ENCODE results near the gene DNAL1. TPM values are rescaled to one million over a fixed set of nuclear protein-coding genes. Genes with fewer than 3 reads are reported as not detected.

The DNAL1 gene, protein sequence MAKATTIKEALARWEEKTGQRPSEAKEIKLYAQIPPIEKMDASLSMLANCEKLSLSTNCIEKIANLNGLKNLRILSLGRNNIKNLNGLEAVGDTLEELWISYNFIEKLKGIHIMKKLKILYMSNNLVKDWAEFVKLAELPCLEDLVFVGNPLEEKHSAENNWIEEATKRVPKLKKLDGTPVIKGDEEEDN
- 5.2 TPM for total RNA-seq

- H3K27me3 ChIP-seq (ENCODE audit: control insufficient read depth in 3 of 3, insufficient read depth in 3 of 3, low read length in 3 of 3) = no peaks in the 10 kb centered on the region
- H3K9me3 ChIP-seq (ENCODE audit: control insufficient read depth in 3 of 3, low read length in 3 of 3) = no peaks in the 10 kb centered on the region
- peak within 1 kb of the TSS; percentile 92 to 98 (median 97) for H3K4me3 ChIP-seq (ENCODE audit: low read length in 3 of 3)
- H3K36me3 ChIP-seq (ENCODE audit: control insufficient read depth in 3 of 3, insufficient read depth in 3 of 3, low read length in 3 of 3) = no peaks in the 10 kb centered on the region
- H3K27ac ChIP-seq (ENCODE audit: low read depth, low read length) = peak within 1 kb of the TSS; percentile 85
- peak within 1 kb of the TSS; percentile 87 to 88 (median 88) for H3K9ac ChIP-seq (ENCODE audit: low read depth in 1 of 3, low read length in 3 of 3)
- H3K4me1 ChIP-seq (ENCODE audit: control insufficient read depth in 3 of 3, insufficient read depth in 3 of 3, low read length in 3 of 3) = peaks cover 4 to 13% (median 11%) of the 10 kb centered on the region in 3 donors
Measured at GRCh38 chr14:73644531-73645247, at the start of gene DNAL1. Gene DNAL1 (plus strand): TSS chr14:73644986. CDS start chr14:73645040, 54 bp downstream.

DNA sequence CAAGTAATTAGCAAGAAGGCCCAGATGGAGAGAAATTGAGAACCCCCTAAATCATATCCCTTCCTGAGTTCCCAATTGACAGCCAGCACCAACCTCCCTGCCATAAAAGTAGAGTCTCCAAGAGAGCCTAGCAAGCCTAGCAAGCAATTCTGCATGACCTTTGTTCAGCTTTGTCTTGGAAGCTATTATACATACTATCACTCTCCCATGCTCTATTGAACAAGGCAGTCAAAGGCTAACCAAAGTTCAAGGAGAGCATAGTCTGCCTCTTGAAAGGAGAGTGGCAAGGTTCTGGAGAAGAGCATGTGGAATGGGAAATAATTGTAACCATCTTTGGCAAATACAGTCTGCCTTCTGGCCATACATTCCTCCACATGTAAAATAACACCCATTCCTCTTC lies 45.3 kb upstream of the DNAL1 start:
- Histone ChIP-seq H3K4me1 (ENCODE audit: control insufficient read depth in 3 of 3, insufficient read depth in 3 of 3, low read length in 3 of 3) (no peaks in the 10 kb centered on the region), H3K9ac (ENCODE audit: low read depth in 1 of 3, low read length in 3 of 3) (no peak overlapping the region), H3K4me3 (ENCODE audit: low read length in 3 of 3) (no peak overlapping the region)

DNA sequence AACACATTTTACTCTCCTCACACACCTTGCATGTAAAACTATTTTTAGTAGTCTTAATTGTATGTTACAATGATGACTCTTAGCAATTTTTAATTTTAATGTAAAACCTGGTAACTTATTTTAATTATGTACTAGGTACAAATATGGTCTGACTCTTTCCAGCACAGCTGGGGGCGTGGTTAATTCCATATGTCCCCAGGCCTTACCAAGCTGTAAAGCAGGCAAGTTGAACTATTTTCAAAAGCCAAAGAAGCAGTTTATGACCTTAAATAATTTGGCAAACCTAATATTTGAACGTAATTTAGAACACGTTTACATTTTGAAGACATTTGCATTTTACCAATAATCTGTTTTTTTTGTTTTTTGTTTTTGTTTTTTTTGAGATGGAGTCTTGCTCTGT lies 41.8 kb upstream of the DNAL1 start:
- H3K4me3 ChIP-seq (ENCODE audit: low read length in 3 of 3) = no peak overlapping the region
- no peaks in the 10 kb centered on the region for H3K36me3 ChIP-seq (ENCODE audit: control insufficient read depth in 3 of 3, insufficient read depth in 3 of 3, low read length in 3 of 3)
- H3K4me1 ChIP-seq (ENCODE audit: control insufficient read depth in 3 of 3, insufficient read depth in 3 of 3, low read length in 3 of 3) = no peaks in the 10 kb centered on the region
- no peaks in the 10 kb centered on the region for H3K9me3 ChIP-seq (ENCODE audit: control insufficient read depth in 3 of 3, low read length in 3 of 3)
- no peak overlapping the region for H3K9ac ChIP-seq (ENCODE audit: low read depth in 1 of 3, low read length in 3 of 3)
- no peak overlapping the region for H3K27ac ChIP-seq (ENCODE audit: low read depth, low read length)
- no peaks in the 10 kb centered on the region for H3K27me3 ChIP-seq (ENCODE audit: control insufficient read depth in 3 of 3, insufficient read depth in 3 of 3, low read length in 3 of 3)

More for the DNA sequence above, 45.3 kb upstream of the DNAL1 start:
- Histone ChIP-seq H3K9me3 (ENCODE audit: control insufficient read depth in 3 of 3, low read length in 3 of 3) (no peaks in the 10 kb centered on the region), H3K27me3 (ENCODE audit: control insufficient read depth in 3 of 3, insufficient read depth in 3 of 3, low read length in 3 of 3) (no peaks in the 10 kb centered on the region), H3K36me3 (ENCODE audit: control insufficient read depth in 3 of 3, insufficient read depth in 3 of 3, low read length in 3 of 3) (no peaks in the 10 kb centered on the region), H3K27ac (ENCODE audit: low read depth, low read length) (no peak overlapping the region)

- no peaks in the 10 kb centered on the region for H3K4me1 ChIP-seq (ENCODE audit: control insufficient read depth in 3 of 3, insufficient read depth in 3 of 3, low read length in 3 of 3)
- H3K9me3 ChIP-seq (ENCODE audit: control insufficient read depth in 3 of 3, low read length in 3 of 3) = peaks cover 0 to 2% (median 0%) of the 10 kb centered on the region in 3 donors
- H3K36me3 ChIP-seq (ENCODE audit: control insufficient read depth in 3 of 3, insufficient read depth in 3 of 3, low read length in 3 of 3) = no peaks in the 10 kb centered on the region
- no peak overlapping the region for H3K4me3 ChIP-seq (ENCODE audit: low read length in 3 of 3)
- H3K27me3 ChIP-seq (ENCODE audit: control insufficient read depth in 3 of 3, insufficient read depth in 3 of 3, low read length in 3 of 3) = no peaks in the 10 kb centered on the region
- no peak overlapping the region for H3K9ac ChIP-seq (ENCODE audit: low read depth in 1 of 3, low read length in 3 of 3)
- no peak overlapping the region for H3K27ac ChIP-seq (ENCODE audit: low read depth, low read length)
Measured at GRCh38 chr14:73606271-73606670, 38.5 kb upstream of the DNAL1 start.

- Histone ChIP-seq H3K4me1 (ENCODE audit: control insufficient read depth in 3 of 3, insufficient read depth in 3 of 3, low read length in 3 of 3) (peaks cover 0 to 2% (median 0%) of the 10 kb centered on the region in 3 donors), H3K9ac (ENCODE audit: low read depth in 1 of 3, low read length in 3 of 3) (no peak overlapping the region), H3K4me3 (ENCODE audit: low read length in 3 of 3) (no peak overlapping the region), H3K27me3 (ENCODE audit: control insufficient read depth in 3 of 3, insufficient read depth in 3 of 3, low read length in 3 of 3) (no peaks in the 10 kb centered on the region), H3K9me3 (ENCODE audit: control insufficient read depth in 3 of 3, low read length in 3 of 3) (peaks cover 0 to 2% (median 0%) of the 10 kb centered on the region in 3 donors), H3K36me3 (ENCODE audit: control insufficient read depth in 3 of 3, insufficient read depth in 3 of 3, low read length in 3 of 3) (no peaks in the 10 kb centered on the region), H3K27ac (ENCODE audit: low read depth, low read length) (no peak overlapping the region)
Measured at GRCh38 chr14:73607241-73607640, 37.5 kb upstream of the DNAL1 start.

GRCh38 chr14:73610687-73611086 lies 34.1 kb upstream of the DNAL1 start:
- peaks cover 0 to 4% (median 0%) of the 10 kb centered on the region in 3 donors for H3K4me1 ChIP-seq (ENCODE audit: control insufficient read depth in 3 of 3, insufficient read depth in 3 of 3, low read length in 3 of 3)
- H3K27ac ChIP-seq (ENCODE audit: low read depth, low read length) = no peak overlapping the region
- no peaks in the 10 kb centered on the region for H3K27me3 ChIP-seq (ENCODE audit: control insufficient read depth in 3 of 3, insufficient read depth in 3 of 3, low read length in 3 of 3)
- no peaks in the 10 kb centered on the region for H3K36me3 ChIP-seq (ENCODE audit: control insufficient read depth in 3 of 3, insufficient read depth in 3 of 3, low read length in 3 of 3)
- peaks cover 0 to 2% (median 0%) of the 10 kb centered on the region in 3 donors for H3K9me3 ChIP-seq (ENCODE audit: control insufficient read depth in 3 of 3, low read length in 3 of 3)
- no peak overlapping the region for H3K9ac ChIP-seq (ENCODE audit: low read depth in 1 of 3, low read length in 3 of 3)
- no peak overlapping the region for H3K4me3 ChIP-seq (ENCODE audit: low read length in 3 of 3)

DNA sequence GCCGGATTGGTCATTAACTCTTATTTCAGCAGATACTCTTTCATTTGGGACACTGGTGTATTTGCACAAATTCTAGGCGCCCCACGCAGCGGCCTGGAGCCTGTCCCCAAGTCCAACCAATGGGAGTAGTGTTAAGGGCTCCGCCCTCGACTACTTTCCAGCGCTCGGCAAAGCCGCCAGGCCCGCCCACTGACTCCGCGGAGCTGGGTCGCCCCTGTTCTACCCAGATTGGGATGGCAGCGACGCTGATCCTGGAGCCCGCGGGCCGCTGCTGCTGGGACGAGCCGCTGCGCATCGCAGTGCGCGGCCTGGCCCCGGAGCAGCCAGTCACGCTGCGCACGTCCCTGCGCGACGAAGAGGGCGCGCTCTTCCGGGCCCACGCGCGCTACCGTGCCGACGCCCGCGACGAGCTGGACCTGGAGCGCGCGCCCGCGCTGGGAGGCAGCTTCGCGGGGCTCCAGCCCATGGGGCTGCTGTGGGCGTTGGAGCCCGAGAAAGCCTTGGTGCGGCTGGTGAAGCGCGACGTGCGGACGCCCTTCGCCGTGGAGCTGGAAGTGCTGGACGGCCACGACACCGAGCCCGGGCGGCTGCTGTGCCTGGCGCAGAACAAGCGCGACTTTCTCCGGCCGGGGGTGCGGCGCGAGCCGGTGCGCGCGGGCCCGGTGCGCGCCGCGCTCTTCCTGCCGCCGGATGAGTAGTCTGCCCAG lies 32.3 kb upstream of the DNAL1 start, which contains the start of gene ACOT6:
Gene ACOT6, plus strand, starts transcription at position 179 of the 707 bp plus-strand sequence. Its CDS starts 55 bp downstream, at position 234.
- Histone ChIP-seq H3K9ac (ENCODE audit: low read depth in 1 of 3, low read length in 3 of 3) (peak within 1 kb of the TSS; percentile 61 to 87 (median 80)), H3K27me3 (ENCODE audit: control insufficient read depth in 3 of 3, insufficient read depth in 3 of 3, low read length in 3 of 3) (no peaks in the 10 kb centered on the region), H3K4me3 (ENCODE audit: low read length in 3 of 3) (peak within 1 kb of the TSS; percentile 59 to 80 (median 79)), H3K4me1 (ENCODE audit: control insufficient read depth in 3 of 3, insufficient read depth in 3 of 3, low read length in 3 of 3) (peaks cover 0 to 4% (median 0%) of the 10 kb centered on the region in 3 donors), H3K27ac (ENCODE audit: low read depth, low read length) (peak within 1 kb of the TSS; percentile 45), H3K9me3 (ENCODE audit: control insufficient read depth in 3 of 3, low read length in 3 of 3) (peaks cover 0 to 2% (median 0%) of the 10 kb centered on the region in 3 donors), H3K36me3 (ENCODE audit: control insufficient read depth in 3 of 3, insufficient read depth in 3 of 3, low read length in 3 of 3) (no peaks in the 10 kb centered on the region)

- H3K4me1 ChIP-seq (ENCODE audit: control insufficient read depth in 3 of 3, insufficient read depth in 3 of 3, low read length in 3 of 3) = peaks cover 0 to 4% (median 0%) of the 10 kb centered on the region in 3 donors
- H3K27ac ChIP-seq (ENCODE audit: low read depth, low read length) = peak overlapping the region; percentile 45
- H3K9ac ChIP-seq (ENCODE audit: low read depth in 1 of 3, low read length in 3 of 3) = peak overlapping the region; percentile 61 to 87 (median 80)
- no peaks in the 10 kb centered on the region for H3K27me3 ChIP-seq (ENCODE audit: control insufficient read depth in 3 of 3, insufficient read depth in 3 of 3, low read length in 3 of 3)
- H3K4me3 ChIP-seq (ENCODE audit: low read length in 3 of 3) = peak overlapping the region; percentile 59 to 80 (median 79)
- H3K9me3 ChIP-seq (ENCODE audit: control insufficient read depth in 3 of 3, low read length in 3 of 3) = peaks cover 0 to 2% (median 0%) of the 10 kb centered on the region in 3 donors
- no peaks in the 10 kb centered on the region for H3K36me3 ChIP-seq (ENCODE audit: control insufficient read depth in 3 of 3, insufficient read depth in 3 of 3, low read length in 3 of 3)
Measured at GRCh38 chr14:73613046-73613383, 31.8 kb upstream of the DNAL1 start.

DNA sequence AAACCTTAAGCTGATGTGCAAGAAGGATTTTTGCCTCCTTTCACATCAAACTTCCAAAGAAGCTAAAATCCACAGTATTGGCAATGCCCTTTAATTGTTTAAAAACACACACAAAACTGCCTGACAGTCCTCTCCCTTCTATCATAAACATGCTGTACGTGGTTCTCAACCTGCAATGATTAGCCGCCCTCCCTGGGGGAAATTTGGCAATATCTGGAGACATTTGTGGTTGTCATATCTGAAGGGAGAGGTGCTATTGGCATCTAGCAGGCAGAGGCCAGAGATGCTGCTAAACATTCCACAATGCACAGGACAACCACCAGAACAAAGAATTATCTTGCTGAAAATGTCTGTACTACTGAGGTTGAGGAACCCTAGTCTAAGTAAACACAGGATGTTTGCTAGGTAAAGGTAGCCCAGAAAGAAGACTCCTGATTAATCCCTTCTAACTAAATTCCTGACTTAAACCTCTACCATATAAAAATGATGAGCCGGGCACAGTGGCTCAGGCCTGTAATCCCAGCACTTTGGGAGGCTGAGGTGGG lies 31.3 kb upstream of the DNAL1 start:
- Histone ChIP-seq H3K9ac (ENCODE audit: low read depth in 1 of 3, low read length in 3 of 3) (peak overlapping the region; percentile 61 to 87 (median 80)), H3K36me3 (ENCODE audit: control insufficient read depth in 3 of 3, insufficient read depth in 3 of 3, low read length in 3 of 3) (no peaks in the 10 kb centered on the region), H3K27ac (ENCODE audit: low read depth, low read length) (no peak overlapping the region), H3K4me1 (ENCODE audit: control insufficient read depth in 3 of 3, insufficient read depth in 3 of 3, low read length in 3 of 3) (peaks cover 0 to 4% (median 0%) of the 10 kb centered on the region in 3 donors), H3K9me3 (ENCODE audit: control insufficient read depth in 3 of 3, low read length in 3 of 3) (peaks cover 0 to 2% (median 0%) of the 10 kb centered on the region in 3 donors), H3K4me3 (ENCODE audit: low read length in 3 of 3) (peak overlapping the region in 1 of 3 donors; percentile 59), H3K27me3 (ENCODE audit: control insufficient read depth in 3 of 3, insufficient read depth in 3 of 3, low read length in 3 of 3) (no peaks in the 10 kb centered on the region)

All from skeletal muscle tissue (tissue), 4 donors.